Fibroblast of villous mesenchyme (primary cell): Measurements from ENCODE around the gene NANOS3. TPM values are rescaled to one million over a fixed set of nuclear protein-coding genes. Genes with fewer than 3 reads are reported as not detected.

ENCODE experiments used
- DNase-seq: peaks from one replicate; pipeline ENCODE4 v3.0.0-alpha.2; 2010; ENCODE audit warnings: low read depth
- H3K4me3 ChIP-seq: 2 replicates; pipeline ENCODE4 v1.5.1; 2011; ENCODE audit warnings: low read depth, mild to moderate bottlenecking, low read length
- total RNA-seq: library from RNA; depleted of rRNA; stranded (reverse); fragments of >200 nt; gene quantifications from 2 replicates; pipeline ENCODE4 v1.2.3, GENCODE V29; 2012
- TF ChIP-seq, protein P1 (sequence below): IDR thresholded peaks from 2 replicates; pipeline ENCODE4 v1.5.1; 2012; ENCODE audit warnings: low read depth, mild to moderate bottlenecking, low read length; ENCODE audit not compliant: insufficient read depth

The NANOS3 gene
- total RNA-seq, 1 donor = not detected

DNA sequence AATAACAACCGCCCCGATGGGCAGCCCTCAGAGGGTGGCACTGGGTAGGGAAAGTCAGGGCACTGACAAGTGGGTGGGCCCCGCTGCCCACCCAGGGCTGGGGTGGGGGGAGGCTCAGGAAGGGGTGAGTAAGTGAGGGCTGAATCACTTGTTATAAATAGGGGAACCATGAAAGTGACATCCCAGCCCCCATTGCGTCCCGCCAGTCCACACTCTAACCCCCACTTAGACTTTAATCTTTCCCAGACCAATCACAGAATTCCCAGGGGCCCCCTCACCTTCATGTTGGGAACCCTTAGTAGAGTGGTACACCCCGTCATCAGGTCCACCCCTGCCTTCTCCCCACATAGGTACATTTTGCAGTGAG, 37.0 kb upstream of the NANOS3 start:
- no peak for DNase-seq
- TF ChIP-seq, protein P1, sequence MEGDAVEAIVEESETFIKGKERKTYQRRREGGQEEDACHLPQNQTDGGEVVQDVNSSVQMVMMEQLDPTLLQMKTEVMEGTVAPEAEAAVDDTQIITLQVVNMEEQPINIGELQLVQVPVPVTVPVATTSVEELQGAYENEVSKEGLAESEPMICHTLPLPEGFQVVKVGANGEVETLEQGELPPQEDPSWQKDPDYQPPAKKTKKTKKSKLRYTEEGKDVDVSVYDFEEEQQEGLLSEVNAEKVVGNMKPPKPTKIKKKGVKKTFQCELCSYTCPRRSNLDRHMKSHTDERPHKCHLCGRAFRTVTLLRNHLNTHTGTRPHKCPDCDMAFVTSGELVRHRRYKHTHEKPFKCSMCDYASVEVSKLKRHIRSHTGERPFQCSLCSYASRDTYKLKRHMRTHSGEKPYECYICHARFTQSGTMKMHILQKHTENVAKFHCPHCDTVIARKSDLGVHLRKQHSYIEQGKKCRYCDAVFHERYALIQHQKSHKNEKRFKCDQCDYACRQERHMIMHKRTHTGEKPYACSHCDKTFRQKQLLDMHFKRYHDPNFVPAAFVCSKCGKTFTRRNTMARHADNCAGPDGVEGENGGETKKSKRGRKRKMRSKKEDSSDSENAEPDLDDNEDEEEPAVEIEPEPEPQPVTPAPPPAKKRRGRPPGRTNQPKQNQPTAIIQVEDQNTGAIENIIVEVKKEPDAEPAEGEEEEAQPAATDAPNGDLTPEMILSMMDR = no peak

DNA sequence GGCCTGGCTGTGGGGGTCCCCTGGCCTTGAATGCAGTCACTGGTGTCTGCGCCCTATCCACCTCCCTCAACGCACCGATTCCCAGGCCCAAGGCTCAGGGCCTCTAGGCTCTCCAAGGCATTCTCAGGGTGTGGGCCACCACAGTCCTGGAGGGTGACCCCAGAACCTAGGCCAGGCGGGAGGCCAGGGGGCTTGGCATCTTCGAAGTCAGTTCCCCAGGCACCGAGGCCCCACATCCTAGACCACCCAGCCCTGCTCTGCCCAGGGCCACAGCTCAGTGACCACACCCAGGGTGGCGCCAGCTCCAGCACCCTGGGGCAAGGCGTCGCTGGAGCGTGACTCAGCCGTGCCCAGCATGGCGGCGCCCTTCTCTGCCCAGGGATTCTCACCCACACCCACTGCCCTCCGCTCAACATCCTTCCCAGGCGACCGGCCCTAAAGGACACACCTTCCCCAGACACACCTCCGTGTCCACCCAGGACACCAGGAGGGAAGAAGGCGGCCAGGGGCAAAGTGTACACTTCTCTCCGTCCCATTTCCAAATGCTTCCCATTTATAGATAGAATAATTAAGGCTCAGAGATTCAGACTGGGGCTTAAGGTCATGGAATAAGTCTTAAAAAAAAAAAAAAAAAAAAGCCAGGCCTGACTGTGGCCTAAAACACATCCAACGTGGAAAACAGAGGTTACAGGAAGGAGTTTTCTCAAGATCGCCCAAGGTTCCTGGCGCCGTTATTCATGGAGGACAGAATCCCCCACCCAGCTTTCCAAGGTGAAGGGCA, 36.4 kb upstream of the NANOS3 start:
- H3K4me3 ChIP-seq = peak overlapping the region; percentile 91
- no peak for DNase-seq
- TF ChIP-seq, protein P1 = no peak

More for the DNA sequence above, 37.0 kb upstream of the NANOS3 start:
- peak overlapping the region; percentile 91 for H3K4me3 ChIP-seq

DNA sequence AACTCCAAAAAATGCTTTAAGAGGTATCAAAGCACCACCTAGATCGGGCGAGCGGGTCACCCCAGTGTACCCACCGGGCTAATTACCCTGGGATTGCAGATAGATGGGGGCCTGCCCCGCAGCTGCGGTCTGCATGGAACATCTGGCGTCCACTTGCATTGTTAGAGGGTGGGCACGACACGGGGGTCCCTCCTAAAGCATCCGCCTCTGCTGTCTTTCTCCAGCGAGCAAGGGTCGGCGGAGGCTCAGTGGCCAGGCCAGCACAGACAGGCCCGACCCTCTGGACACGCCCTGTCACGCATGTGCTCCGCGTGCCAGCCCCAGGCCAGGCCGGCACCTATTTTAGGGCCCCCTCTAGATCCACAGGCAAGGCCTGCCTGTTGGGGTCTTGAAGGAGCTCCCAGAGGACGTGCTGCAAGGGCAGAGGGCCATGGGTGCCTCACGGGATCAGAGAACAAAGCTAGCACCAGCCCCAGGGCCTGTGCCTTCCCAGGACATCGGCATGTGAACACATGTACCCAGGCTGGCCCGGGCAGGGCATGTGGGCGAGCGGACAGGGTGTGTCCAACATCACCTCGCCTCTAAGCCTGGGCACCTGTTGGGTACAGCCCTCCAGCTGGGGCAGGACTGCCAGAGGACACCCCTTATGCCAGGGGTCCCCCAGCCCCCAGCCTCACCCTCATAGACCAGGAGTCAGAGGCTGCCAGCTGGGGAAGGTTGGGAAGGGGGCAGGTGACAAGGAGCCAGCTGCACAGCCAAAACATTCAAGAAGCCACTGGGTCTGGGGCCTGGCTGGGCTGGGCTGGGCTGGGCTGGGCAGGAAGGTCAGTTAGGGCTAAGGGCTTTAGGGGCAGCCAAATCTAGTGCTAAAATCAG, 35.6 kb upstream of the NANOS3 start:
- TF ChIP-seq, protein P1 = no peak
- H3K4me3 ChIP-seq = peak overlapping the region; percentile 91
- DNase-seq = no peak

DNA sequence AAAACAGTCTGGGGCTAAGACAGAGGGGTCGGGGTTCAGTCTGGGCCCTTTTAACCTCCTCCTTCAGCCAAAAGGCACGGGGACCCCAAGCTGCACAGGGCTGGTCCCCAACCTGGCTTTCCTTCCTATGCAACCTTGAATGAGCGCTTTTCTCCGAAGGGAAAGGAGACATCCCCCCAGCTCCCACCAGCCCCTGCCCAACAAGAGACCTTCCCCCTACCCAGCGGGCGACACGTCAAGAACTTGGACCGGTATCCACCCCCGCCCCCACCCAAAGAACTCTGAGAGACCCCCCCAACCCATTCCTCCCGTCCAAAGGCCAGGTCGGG, 35.0 kb upstream of the NANOS3 start:
- no peak for DNase-seq
- H3K4me3 ChIP-seq = peak overlapping the region; percentile 91
- TF ChIP-seq, protein P1 = no peak

DNA sequence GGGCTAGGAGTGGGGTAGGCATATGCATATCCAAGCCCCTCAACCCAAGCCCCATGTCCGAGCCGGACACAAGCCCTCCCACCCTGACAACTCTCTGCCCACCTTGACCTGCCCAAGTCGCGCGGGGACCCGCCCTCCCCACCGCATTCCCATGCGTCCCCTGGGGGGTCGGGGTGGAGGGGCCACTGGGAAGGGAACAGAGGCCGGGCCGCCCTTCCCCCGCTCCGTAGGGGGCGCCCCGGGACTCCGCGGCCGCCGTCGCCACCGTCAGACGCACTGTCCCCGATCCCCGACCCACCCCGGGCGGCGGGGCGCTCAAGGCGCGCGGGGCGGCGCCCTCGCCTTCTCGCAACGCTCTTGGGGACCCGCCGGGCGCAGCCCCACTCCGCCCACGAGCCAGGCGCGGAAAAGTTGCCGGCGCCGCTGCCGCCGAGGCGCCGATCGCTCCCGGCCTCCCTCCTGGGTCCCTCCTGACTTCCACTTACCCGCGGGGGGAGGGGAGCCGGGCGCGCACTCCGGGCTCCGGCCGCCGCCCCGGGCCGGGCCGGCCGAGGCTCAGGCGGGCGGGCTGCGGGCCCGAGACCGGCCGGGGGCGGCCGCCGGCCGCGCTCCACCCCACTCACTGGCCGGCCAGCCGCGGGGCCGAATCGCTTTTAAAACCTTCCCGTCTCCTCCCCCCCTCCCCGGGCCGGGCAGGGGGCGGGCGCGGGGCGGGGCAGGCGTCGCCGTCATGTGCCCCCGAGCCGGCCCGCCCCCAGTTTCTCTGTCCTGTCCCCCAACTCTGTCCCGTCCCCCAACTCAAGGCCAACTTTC, 34.4 kb upstream of the NANOS3 start:
- peak overlapping the region; percentile 91 for H3K4me3 ChIP-seq
- peak; percentile 75 for DNase-seq
- TF ChIP-seq, protein P1 = no peak

DNA sequence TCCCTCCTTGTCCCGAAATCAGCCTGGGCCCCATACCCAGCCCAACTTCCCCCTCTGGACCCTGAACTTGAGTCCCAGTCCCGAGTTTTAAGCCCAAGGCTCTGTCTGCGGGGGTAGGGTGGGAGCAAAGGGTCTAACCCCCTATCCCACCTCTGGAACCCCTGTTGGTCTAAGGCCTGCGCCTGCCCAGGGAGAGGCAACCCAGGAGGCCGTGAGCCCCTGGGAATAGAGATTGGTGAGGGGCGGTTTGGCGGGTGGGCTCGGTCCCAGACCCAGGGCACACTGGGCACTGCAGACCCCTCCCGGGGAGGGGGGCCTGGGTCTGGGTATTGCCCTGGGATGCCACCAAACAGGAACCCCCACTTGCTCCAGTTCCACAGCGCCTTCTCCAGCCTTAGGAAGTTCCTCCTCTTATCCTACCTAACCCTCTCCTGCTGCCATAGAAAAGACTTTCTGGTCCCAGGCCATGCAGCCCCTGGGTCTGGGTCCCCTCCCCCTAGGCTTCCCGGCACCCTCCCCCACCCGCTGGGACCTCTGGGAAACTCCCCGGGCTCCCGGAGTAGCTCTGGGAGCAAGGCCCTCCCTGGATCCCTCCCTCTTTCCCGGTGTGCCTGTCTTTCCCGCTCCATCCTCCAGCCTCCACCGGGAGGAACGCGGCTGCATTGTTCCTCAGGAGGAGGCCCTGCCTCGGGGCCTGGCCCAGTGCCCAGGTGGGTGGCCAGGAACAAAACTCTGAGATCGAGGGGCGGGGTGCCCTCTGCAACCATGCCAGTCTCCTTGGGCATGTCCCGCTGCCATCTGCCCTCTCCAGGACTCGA, 33.6 kb upstream of the NANOS3 start:
- TF ChIP-seq, protein P1 = no peak
- DNase-seq = no peak
- H3K4me3 ChIP-seq = peak overlapping the region; percentile 62
